Putamen (tissue), 1 donor: ENCODE results near the gene TUBA8.
"Not testable (repeated sequence)": the region's sequence is repeated elsewhere in the genome, so short reads cannot be mapped to it uniquely, and the experiment has no call there.

Experiments used
- DNase-seq: peaks from one replicate; pipeline ENCODE4 v3.0.0-alpha.2; 2016; ENCODE audit warnings: low spot score

TUBA8 gene

DNA sequence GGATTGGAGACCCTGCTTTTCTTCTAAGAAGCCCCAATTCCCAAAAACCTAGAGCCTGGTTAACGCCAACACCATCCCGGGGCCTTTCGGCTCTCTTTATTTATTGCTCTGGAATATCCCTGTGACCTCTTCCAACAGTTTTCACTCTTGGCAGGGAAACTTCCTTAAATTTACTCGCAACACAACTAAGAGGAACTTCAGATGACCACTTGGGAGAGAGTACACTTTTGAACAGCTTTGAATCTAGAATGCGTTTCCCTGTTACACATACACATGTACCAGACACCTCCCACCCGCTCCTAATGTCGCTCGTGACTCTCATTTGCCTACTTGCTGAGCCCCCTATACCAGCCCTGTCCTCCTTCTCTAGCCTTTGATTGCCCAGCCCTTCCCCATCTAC is 19.4 kb downstream of the TUBA8 start:
- no peak for DNase-seq

DNA sequence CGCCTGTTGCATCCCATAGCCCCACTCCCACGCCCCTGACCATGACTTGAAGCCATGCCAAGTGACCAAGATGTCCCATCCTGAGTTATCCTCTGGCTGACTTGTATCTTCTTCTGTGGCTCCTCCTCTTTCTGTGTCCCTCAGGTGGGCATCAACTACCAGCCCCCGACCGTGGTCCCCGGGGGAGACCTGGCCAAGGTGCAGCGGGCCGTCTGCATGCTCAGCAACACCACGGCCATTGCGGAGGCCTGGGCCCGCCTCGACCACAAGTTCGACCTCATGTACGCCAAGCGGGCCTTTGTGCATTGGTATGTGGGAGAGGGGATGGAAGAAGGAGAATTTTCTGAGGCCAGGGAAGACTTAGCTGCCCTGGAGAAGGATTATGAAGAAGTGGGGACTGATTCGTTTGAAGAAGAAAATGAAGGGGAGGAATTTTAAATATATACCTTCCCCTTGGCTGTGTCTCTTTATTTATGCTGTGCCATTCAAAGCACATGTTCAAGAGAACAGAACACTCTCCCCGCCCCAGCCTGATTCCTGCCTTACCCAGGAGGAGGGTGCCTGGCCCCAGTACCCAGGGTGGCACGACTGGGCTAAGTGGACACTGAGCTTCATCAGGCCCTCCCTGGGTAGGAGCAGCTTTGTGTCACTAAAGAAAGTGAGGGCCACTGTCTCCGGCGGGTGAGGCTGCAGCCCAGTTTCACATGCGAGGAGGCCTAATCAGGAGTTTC is 20.3 kb downstream of the TUBA8 start:
- DNase-seq: no peak

- no peak for DNase-seq
Measured at GRCh38 chr22:18133452-18133851, 22.8 kb downstream of the TUBA8 start.

DNA sequence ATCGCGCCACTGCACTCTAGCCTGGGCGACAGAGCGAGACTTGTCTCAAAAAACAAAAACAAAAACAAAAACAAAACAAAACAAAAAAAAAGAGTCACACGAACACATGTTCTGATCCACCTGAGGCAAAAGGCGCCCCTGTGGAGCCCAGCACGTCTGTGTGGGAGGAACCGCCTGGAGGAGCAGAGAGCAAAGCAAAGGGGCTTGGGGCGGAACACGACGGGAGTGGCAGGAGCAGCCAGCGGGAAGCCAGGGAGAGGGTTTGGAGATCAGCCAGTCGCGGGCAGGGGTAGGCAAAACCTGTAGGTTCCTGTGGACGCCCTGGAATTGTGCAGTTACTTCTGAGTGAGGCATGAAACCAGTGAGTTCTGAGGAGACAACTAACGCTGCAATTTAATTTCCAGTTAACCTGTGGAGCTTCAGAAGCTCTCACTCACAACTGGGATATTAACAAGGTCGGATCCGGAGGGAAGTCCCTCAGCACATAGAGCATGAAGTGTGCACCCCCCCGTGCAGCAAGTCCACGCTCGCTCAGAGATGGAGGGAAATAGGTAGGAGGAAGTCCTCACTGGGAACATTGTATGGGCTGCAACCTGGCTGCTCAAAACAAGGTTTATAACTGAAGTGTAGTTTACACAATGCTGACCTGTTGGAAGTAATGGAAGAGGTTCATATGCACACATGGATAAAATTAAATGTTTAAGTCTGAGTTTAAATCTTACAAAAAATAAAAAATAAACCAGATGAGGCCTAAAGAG is 26.1 kb downstream of the TUBA8 start:
- DNase-seq: no peak

- not testable (repeated sequence) for DNase-seq
Measured at GRCh38 chr22:18141004-18141403, 30.4 kb downstream of the TUBA8 start.

DNA sequence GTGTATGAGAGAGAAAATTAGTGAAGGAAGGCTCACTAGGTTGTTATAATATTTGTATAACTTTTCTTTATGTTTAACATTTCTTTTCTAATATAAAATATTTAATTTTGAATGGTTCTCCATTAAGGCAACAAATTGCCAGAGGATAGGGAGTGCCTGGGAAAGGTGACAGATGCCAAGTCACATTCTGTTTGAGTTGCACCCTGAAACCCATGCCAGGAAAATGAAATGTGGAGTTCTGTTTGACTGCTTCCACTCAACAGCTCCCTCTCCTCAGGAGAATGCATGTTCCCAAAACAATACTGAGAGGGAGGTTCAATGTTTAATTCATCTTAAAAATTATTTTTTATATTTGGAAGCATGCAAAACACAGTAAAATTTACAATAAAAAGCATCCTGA is 33.5 kb downstream of the TUBA8 start:
- DNase-seq: no peak

GRCh38 chr22:18145676-18146388 is 35.2 kb downstream of the TUBA8 start:
- DNase-seq: no peak

- no peak for DNase-seq
Measured at GRCh38 chr22:18146389-18146753, 35.8 kb downstream of the TUBA8 start.

GRCh38 chr22:18147791-18148190 is 37.2 kb downstream of the TUBA8 start:
- DNase-seq: no peak

DNA sequence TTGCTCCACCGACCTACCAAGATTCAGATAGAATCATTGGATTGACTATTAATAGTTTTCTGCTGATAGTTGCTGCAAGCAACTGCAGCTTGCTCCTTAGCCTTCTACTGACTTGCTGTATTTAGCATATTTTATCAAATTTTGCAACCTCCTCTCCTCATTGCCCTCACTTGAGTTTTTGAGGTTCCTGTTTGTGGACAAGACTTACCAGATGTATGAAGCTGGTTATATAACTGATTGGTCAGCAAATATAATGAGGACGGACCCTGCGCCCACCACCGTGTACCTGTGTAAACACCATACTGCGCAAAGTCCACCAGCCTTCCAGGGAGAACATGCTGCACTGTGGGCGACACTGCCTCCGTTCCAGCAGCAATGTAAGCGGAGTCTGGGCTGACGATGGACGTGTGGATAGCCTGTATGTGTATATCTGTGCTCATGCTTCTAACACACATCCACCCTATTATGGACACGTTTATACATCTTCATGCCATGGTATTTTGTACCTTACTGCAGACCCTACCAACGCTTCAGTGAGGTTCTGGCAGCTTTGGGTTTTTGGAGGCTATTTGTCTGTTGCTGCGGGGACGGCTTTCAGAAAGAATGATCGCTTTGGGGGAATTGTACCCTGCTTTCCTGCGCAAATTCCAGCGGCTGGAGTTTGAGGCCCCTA is 37.8 kb downstream of the TUBA8 start:
- DNase-seq: no peak

DNA sequence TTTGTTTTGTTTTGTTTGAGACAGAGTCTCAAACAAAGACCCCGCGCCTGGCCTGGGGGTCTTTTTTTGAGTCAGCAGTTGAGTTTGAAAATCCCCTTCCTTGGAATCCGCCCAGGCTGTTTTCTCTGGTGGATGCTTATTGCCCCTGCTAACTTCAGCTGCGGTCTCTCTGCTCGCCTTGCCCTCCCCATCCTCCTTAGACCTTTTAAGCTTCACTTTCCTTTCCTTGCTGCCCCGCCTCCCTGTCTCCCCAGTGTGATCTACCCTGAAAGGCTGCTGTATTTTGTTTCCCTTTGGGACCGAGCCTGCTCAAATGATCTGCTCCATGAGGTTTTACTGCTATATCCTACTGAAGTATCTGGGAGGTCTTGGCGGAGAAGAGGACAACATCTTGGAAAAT is 41.9 kb downstream of the TUBA8 start:
- no peak for DNase-seq

DNA sequence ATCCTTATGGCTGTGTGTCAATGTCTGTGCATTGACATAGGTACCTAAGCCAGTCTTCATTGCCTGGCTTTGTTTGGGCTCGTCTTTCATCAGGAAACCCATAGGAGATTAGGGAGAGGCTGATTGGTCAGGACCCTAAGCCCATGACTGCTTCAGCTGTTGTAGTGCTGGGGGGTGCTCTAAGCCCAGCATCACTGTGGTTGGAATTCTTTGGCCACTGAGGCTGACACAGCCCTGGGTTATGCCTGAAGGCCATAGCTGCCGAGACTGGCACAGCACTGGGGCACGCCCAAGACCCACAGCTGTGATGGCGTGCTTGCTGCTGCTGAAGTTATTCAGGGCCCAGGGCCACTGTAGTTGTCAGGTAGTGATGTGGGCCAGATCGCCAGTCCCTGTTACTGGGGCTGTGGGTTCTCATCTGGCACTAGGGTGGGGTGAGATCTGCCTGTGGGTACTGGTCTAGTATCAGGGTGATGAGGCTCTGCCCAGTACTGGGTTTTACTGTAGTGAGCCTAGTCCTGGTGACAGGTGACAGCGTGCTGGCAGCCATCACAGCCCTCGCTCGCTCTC is 44.3 kb downstream of the TUBA8 start:
- DNase-seq: no peak

DNA sequence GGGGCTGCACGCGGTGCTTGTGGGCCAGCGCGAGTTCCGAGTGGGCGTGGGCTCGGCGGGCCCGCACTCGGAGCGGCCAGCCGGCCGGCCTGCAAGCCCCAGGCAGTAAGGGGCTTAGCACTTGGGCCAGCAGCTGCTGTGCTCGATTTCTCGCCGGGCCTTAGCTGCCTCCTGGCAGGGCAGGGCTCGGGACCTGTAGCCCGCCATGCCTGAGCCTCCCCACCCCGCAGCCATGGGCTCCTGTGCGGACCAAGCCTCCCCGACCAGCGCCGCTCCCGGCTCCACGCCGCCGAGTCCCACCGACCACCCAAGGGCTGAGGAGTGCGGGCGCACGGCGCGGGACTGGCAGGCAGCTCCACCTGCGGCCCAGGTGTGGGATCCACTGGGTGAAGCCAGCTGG is 44.9 kb downstream of the TUBA8 start:
- not testable (repeated sequence) for DNase-seq

GRCh38 chr22:18156878-18157713 is 46.5 kb downstream of the TUBA8 start:
- peak; percentile 66 for DNase-seq

DNA sequence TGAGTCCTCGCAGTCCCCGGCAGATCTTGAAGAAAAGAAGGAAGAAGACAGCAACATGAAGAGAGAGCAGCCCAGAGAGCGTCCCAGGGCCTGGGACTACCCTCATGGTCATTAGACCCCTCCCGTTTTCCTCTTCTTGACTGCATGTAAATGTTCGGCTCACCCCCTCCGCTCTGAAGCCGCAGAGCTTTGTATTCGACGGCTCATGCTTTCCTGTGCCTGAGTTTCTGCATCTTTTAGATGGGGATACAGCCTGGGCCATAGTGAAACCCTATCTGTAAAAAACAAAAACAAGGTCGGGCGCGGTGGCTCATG is 47.1 kb downstream of the TUBA8 start:
- no peak for DNase-seq

DNA sequence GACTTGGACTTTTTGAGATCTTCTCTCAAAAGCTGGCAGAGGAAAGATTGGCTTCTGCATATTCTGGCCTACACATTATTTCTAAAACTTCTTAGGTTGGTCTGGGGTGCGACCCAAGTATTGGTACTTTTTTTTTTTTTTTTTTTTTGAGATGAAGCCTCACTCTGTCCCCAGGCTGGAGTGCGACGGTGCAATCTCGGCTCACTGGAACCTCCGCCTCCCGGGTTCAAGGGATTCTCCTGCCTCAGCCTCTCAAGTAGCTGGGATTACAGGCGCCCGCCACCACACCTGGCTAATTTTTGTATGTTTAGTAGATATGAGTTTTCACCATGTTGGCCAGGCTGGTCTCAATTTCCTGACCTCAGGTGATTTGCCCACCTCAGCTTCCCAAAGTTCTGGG is 50.0 kb downstream of the TUBA8 start:
- DNase-seq: not testable (repeated sequence)

DNA sequence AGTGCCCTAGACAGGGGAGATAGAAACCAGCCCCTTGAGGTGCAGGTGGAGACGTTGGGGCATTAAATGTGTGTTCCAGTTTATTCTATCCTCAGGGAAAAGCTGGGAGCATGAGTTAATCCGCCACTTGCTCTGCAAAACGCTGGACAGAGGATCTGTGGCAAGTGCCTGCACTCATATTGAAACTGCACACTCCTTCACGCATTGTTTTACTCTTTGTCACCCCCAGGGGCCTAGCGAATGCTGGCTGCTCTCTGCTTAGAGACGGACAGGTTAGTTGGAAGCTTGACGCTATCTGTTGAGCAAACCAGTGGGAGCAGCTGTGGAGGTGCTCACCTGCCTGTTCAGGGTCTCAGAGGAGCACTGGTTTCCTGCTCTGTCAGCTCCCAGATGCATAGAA is 53.2 kb downstream of the TUBA8 start:
- DNase-seq: not testable (repeated sequence)

DNA sequence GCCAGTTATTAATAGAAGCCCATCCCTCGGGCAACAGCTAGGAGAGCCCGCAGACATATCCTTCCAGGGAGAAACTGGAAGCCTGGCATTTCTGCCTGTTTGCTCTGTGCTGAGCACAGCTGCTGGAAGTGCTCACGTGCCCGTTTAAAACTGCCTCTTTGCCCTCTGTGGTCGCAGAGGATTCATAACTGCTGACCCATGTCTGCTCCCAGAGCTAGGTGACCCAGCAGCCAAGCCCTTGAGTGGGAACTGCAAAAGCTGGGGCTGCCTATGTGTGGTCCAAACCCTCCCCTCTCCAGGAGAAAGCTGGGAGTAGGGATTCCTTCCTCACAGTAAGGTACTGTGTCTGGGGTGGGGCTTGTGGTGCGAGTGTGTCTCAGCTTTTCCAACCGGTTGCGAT is 54.0 kb downstream of the TUBA8 start:
- DNase-seq: not testable (repeated sequence)

GRCh38 chr22:18165356-18165755 is 54.7 kb downstream of the TUBA8 start:
- not testable (repeated sequence) for DNase-seq

GRCh38 chr22:18170284-18170683 is 59.7 kb downstream of the TUBA8 start:
- DNase-seq: not testable (repeated sequence)

DNA sequence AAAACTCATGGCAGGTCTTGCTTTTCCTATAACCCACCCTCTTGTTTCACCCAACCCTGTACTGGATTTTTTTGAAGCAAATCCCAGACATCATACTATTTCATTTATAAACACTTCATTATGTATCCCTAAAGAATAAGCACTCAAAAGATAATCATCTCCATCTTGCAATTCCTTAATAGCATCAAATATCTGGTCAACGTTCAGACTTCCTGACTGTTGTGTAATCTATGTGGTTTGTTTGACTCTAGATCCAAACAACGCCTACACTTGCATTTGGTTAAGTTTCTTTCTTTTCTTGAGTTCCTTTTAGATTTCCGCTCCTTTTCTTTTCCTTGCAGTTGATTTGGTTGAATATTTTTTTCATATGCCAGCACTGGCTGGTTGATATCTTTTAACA is 61.6 kb downstream of the TUBA8 start:
- not testable (repeated sequence) for DNase-seq
